PC-9 (cell line): ENCODE data around the gene IL20RA. TPM values are rescaled to one million over a fixed set of nuclear protein-coding genes. Genes with fewer than 3 reads are reported as not detected.
"Not testable (repeated sequence)": the region's sequence is repeated elsewhere in the genome, so short reads cannot be mapped to it uniquely, and the experiment has no call there.

Experiments
- BruUV-seq: library from RNA; stranded (reverse); fragments of 400-500 nt; replicated peaks from 2 replicates; lab custom pipeline; 2021; lab: Mats Ljungman, UMichigan
- CTCF ChIA-PET: fragments of 300-600 bp; sonication (Branson Sonifier 250); formaldehyde crosslinking; loops from one replicate; lab custom pipeline; 2022; ENCODE audit warnings: antibody characterized with exemption; lab: Charles Lee
- POLR2A ChIA-PET: fragments of 300-600 bp; sonication (Branson Sonifier 250); formaldehyde crosslinking; loops from one replicate; lab custom pipeline; 2022; ENCODE audit warnings: antibody characterized with exemption; ENCODE audit not compliant: unreplicated experiment; lab: Charles Lee
- DNase-seq, 2 experiments: peaks; one replicate each; pipeline versions ENCODE4 v3.0.0 to v3.0.0-alpha.2; 2015 to 2022; ENCODE audit warnings: mixed read lengths in 1 of 2
- H2AFZ ChIP-seq: fragments of 200-600 bp; sonication (generic); 2 replicates; pipeline ENCODE4 v1.8.1; 2017; ENCODE audit warnings: antibody characterized with exemption
- H3F3A ChIP-seq: fragments of 200-600 bp; sonication (generic); 2 replicates; pipeline ENCODE4 v1.8.1; 2017; ENCODE audit warnings: antibody characterized with exemption, mild to moderate bottlenecking, low read depth; ENCODE audit not compliant: insufficient read depth
- H3K27ac ChIP-seq: fragments of 200-600 bp; sonication (generic); 2 replicates; pipeline ENCODE4 v1.6.1; 2016; ENCODE audit warnings: mixed run types
- H3K27me3 ChIP-seq: fragments of 200-600 bp; sonication (generic); 2 replicates; pipeline ENCODE4 v1.6.1; 2016; ENCODE audit warnings: low read depth, mixed run types; ENCODE audit not compliant: insufficient read depth
- H3K36me3 ChIP-seq: fragments of 200-600 bp; sonication (generic); 2 replicates; pipeline ENCODE4 v1.6.1; 2016; ENCODE audit warnings: low read depth, mixed run types
- H3K4me1 ChIP-seq: fragments of 200-600 bp; sonication (generic); replicated peaks from 2 replicates; pipeline ENCODE4 v1.6.1; 2016; ENCODE audit warnings: mixed run types; ENCODE audit not compliant: insufficient read depth
- H3K4me2 ChIP-seq: fragments of 200-600 bp; sonication (generic); 2 replicates; pipeline ENCODE4 v1.6.1; 2017; ENCODE audit warnings: mixed run types
- H3K4me3 ChIP-seq: fragments of 200-600 bp; sonication (generic); 2 replicates; pipeline ENCODE4 v1.6.1; 2016; ENCODE audit warnings: mixed run types
- H3K79me2 ChIP-seq: fragments of 200-600 bp; sonication (generic); 2 replicates; pipeline ENCODE4 v1.6.1; 2017; ENCODE audit warnings: low read depth, mixed run types
- H3K9me2 ChIP-seq: fragments of 200-600 bp; sonication (generic); 2 replicates; pipeline ENCODE4 v1.8.1; 2017; ENCODE audit warnings: mild to moderate bottlenecking; ENCODE audit not compliant: insufficient read depth
- H3K9me3 ChIP-seq: fragments of 200-600 bp; sonication (generic); 2 replicates; pipeline ENCODE4 v1.8.1; 2016; ENCODE audit warnings: low read depth; ENCODE audit not compliant: insufficient read depth
- H4K20me1 ChIP-seq: fragments of 200-600 bp; sonication (generic); 2 replicates; pipeline ENCODE4 v1.8.1; 2017; ENCODE audit not compliant: insufficient read depth
- EZH2 ChIP-seq: fragments of 200-600 bp; sonication (generic); IDR thresholded peaks from 2 replicates; pipeline ENCODE4 v1.8.0; 2017; ENCODE audit warnings: antibody characterized with exemption, low read depth
- intact Hi-C: fragments of 100-400 bp; cut with micrococcal nuclease; formaldehyde crosslinking; loops from one replicate; pipeline ENCODE4 v1.10.0; 2022; ENCODE audit not compliant: unreplicated experiment
- total RNA-seq: library from RNA; stranded (reverse); gene quantifications from 2 replicates; pipeline ENCODE4 v1.2.3, GENCODE V29; 2021
- TF ChIP-seq, protein P1 (sequence below): fragments of 200-600 bp; sonication (generic); conservative IDR thresholded peaks from 2 replicates; pipeline ENCODE4 v1.6.1; 2017; ENCODE audit warnings: mixed run types, antibody characterized with exemption, mild to moderate bottlenecking, moderate library complexity

The IL20RA gene
- total RNA-seq, 1 experiment from 2014 or later: 2.5 TPM

- 0 out of 2 replicates have a peak, but pooled peaks cover 8% of the 10 kb centered on the region for H3K9me2 ChIP-seq
- H3K4me3 ChIP-seq: no peak overlapping the region
- no peak overlapping the region for H2AFZ ChIP-seq
- TF ChIP-seq, protein P1, sequence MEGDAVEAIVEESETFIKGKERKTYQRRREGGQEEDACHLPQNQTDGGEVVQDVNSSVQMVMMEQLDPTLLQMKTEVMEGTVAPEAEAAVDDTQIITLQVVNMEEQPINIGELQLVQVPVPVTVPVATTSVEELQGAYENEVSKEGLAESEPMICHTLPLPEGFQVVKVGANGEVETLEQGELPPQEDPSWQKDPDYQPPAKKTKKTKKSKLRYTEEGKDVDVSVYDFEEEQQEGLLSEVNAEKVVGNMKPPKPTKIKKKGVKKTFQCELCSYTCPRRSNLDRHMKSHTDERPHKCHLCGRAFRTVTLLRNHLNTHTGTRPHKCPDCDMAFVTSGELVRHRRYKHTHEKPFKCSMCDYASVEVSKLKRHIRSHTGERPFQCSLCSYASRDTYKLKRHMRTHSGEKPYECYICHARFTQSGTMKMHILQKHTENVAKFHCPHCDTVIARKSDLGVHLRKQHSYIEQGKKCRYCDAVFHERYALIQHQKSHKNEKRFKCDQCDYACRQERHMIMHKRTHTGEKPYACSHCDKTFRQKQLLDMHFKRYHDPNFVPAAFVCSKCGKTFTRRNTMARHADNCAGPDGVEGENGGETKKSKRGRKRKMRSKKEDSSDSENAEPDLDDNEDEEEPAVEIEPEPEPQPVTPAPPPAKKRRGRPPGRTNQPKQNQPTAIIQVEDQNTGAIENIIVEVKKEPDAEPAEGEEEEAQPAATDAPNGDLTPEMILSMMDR: no peak
- TF ChIP-seq EZH2: no peak
- no peak for DNase-seq
- no peaks in the 10 kb centered on the region for H3K36me3 ChIP-seq
- no peaks in the 10 kb centered on the region for H3K79me2 ChIP-seq
- no peaks in the 10 kb centered on the region for H3K9me3 ChIP-seq
- H4K20me1 ChIP-seq: no peaks in the 10 kb centered on the region
- no peaks in the 10 kb centered on the region for H3K27me3 ChIP-seq
- BruUV-seq: no TSS peak
- H3F3A ChIP-seq: peaks cover 12% of the 10 kb centered on the region
- ChIA-PET POLR2A (no interaction called here), CTCF (no interaction called here)
- H3K4me2 ChIP-seq: no peak overlapping the region
- intact Hi-C loops: no loop called here
- no peak overlapping the region for H3K27ac ChIP-seq
- H3K4me1 ChIP-seq: peaks cover 23% of the 10 kb centered on the region
Observed at GRCh38 chr6:136975089-136975715, 69.6 kb downstream of the IL20RA start.

- peaks cover 26% of the 10 kb centered on the region for H3F3A ChIP-seq
Observed at GRCh38 chr6:136973781-136974180, 71.0 kb downstream of the IL20RA start.

GRCh38 chr6:136971609-136972008 lies 73.2 kb downstream of the IL20RA start:
- 0 out of 2 replicates have a peak, but pooled peaks cover 8% of the 10 kb centered on the region for H3K9me2 ChIP-seq
- TF ChIP-seq, protein P1: no peak
- TF ChIP-seq EZH2: no peak
- intact Hi-C loops: no loop called here
- H4K20me1 ChIP-seq: no peaks in the 10 kb centered on the region
- no peak for DNase-seq
- H3K36me3 ChIP-seq: no peaks in the 10 kb centered on the region
- H3K79me2 ChIP-seq: no peaks in the 10 kb centered on the region
- no peak overlapping the region for H3K4me2 ChIP-seq
- H3K4me1 ChIP-seq: peaks cover 43% of the 10 kb centered on the region
- no TSS peak for BruUV-seq
- CTCF ChIA-PET: no interaction called here
- POLR2A ChIA-PET: interaction anchor here (0.5 to 0.6 kb wide), 2 partner anchors 96 to 129 kb away, joined by 4 to 7 read pairs; no protein-coding TSS in a partner anchor
- H3K27ac ChIP-seq: peak overlapping the region; percentile 97; the same call in 1 of the 2 replicates
- peaks cover 28% of the 10 kb centered on the region for H3F3A ChIP-seq
- no peak overlapping the region for H3K4me3 ChIP-seq
- H2AFZ ChIP-seq: no peak overlapping the region
- no peaks in the 10 kb centered on the region for H3K9me3 ChIP-seq
- H3K27me3 ChIP-seq: no peaks in the 10 kb centered on the region

More at GRCh38 chr6:136973781-136974180, 71.0 kb downstream of the IL20RA start:
- H3K4me1 ChIP-seq: peaks cover 37% of the 10 kb centered on the region
- H4K20me1 ChIP-seq, H2AFZ ChIP-seq, H3K79me2 ChIP-seq, H3K4me3 ChIP-seq, H3K27me3 ChIP-seq, H3K9me3 ChIP-seq, intact Hi-C loops, H3K27ac ChIP-seq, H3K4me2 ChIP-seq, BruUV-seq, H3K36me3 ChIP-seq, H3K9me2 ChIP-seq, POLR2A ChIA-PET, CTCF ChIA-PET, DNase-seq: not testable (repeated sequence)
